ENCODE results near the gene KANSL2.
A peak's percentile ranks its signal among the peaks of the same experiment; 100 is the strongest.
"Not testable (repeated sequence)": the region's sequence is repeated elsewhere in the genome, so short reads cannot be mapped to it uniquely, and the experiment has no call there.

Gene KANSL2

GRCh38 chr12:48630346-48630745 lies 51.7 kb downstream of the KANSL2 start:
- H3K4me3 ChIP-seq (ENCODE audit: low read length), result no peak overlapping the region
- TF ChIP-seq CTCF (IDR thresholded peaks at IDR 0.05; ENCODE audit: insufficient read depth, low read depth, low read length, missing control alignments), result no peak
- no peak for DNase-seq (ENCODE audit: low read depth)

- TF ChIP-seq CTCF (IDR thresholded peaks at IDR 0.05; ENCODE audit: insufficient read depth, low read depth, low read length, missing control alignments), result no peak
- no peak for DNase-seq (ENCODE audit: low read depth)
- H3K4me3 ChIP-seq (ENCODE audit: low read length), result no peak overlapping the region
These were observed 52.5 kb downstream of the KANSL2 start for GRCh38 chr12:48629541-48629940.

- no peak for DNase-seq (ENCODE audit: low read depth)
- no peak overlapping the region for H3K4me3 ChIP-seq (ENCODE audit: low read length)
- no peak for TF ChIP-seq CTCF (IDR thresholded peaks at IDR 0.05; ENCODE audit: insufficient read depth, low read depth, low read length, missing control alignments)
These were observed 54.5 kb downstream of the KANSL2 start for GRCh38 chr12:48627556-48627955.

GRCh38 chr12:48622997-48623396 lies 59.0 kb downstream of the KANSL2 start:
- DNase-seq (ENCODE audit: low read depth), result not testable (repeated sequence)

GRCh38 chr12:48618541-48618940 lies 63.5 kb downstream of the KANSL2 start:
- peak; percentile 81 for DNase-seq (ENCODE audit: low read depth)
- peak; percentile 100 for TF ChIP-seq CTCF (IDR thresholded peaks at IDR 0.05; ENCODE audit: insufficient read depth, low read depth, low read length, missing control alignments)
- H3K4me3 ChIP-seq (ENCODE audit: low read length), result no peak overlapping the region

More at GRCh38 chr12:48622997-48623396, 59.0 kb downstream of the KANSL2 start:
- not testable (repeated sequence) for H3K4me3 ChIP-seq (ENCODE audit: low read length)

- TF ChIP-seq CTCF (IDR thresholded peaks at IDR 0.05; ENCODE audit: insufficient read depth, low read depth, low read length, missing control alignments), result no peak
- no peak for DNase-seq (ENCODE audit: low read depth)
- H3K4me3 ChIP-seq (ENCODE audit: low read length), result no peak overlapping the region
These were observed 66.4 kb downstream of the KANSL2 start for GRCh38 chr12:48615681-48616080.

GRCh38 chr12:48613321-48613720 lies 68.7 kb downstream of the KANSL2 start:
- H3K4me3 ChIP-seq (ENCODE audit: low read length), result no peak overlapping the region
- DNase-seq (ENCODE audit: low read depth), result no peak
- no peak for TF ChIP-seq CTCF (IDR thresholded peaks at IDR 0.05; ENCODE audit: insufficient read depth, low read depth, low read length, missing control alignments)
